Activated T-helper 9 cell treated with anti-CD3 and anti-CD28 coated beads, Interleukin-2, amount 50 U/mL, for 16 hours (primary cell): Measurements from ENCODE around the gene SFT2D1.

Source experiments
- DNase-seq: peaks from one replicate; pipeline ENCODE4 v3.0.0-alpha.2; 2020; ENCODE audit warnings: low read depth

SFT2D1 gene

GRCh38 chr6:166333172-166333995, 9.0 kb downstream of the SFT2D1 start:
- DNase-seq = no peak

- DNase-seq = no peak
These were observed 10.6 kb downstream of the SFT2D1 start for GRCh38 chr6:166331503-166332415.

- no peak for DNase-seq
These were observed 11.7 kb downstream of the SFT2D1 start for GRCh38 chr6:166330612-166331011.

- DNase-seq = no peak
These were observed 16.8 kb downstream of the SFT2D1 start for GRCh38 chr6:166325383-166326042.

GRCh38 chr6:166323395-166323794, 18.9 kb downstream of the SFT2D1 start:
- DNase-seq = no peak

GRCh38 chr6:166318649-166319600, 23.4 kb downstream of the SFT2D1 start:
- DNase-seq = no peak

GRCh38 chr6:166318227-166318626, 24.1 kb downstream of the SFT2D1 start:
- DNase-seq = no peak

- DNase-seq = no peak
These were observed 24.8 kb downstream of the SFT2D1 start for GRCh38 chr6:166317261-166318212.

- DNase-seq = no peak
These were observed 26.9 kb downstream of the SFT2D1 start for GRCh38 chr6:166315436-166315835.

GRCh38 chr6:166314454-166314853, 27.9 kb downstream of the SFT2D1 start:
- DNase-seq = no peak

- DNase-seq = peak; percentile 32
These were observed 28.9 kb downstream of the SFT2D1 start for GRCh38 chr6:166313255-166314070.

GRCh38 chr6:166312832-166313231, 29.5 kb downstream of the SFT2D1 start:
- no peak for DNase-seq

- DNase-seq = no peak
These were observed 31.7 kb downstream of the SFT2D1 start for GRCh38 chr6:166310634-166311033.

GRCh38 chr6:166309977-166310376, 32.4 kb downstream of the SFT2D1 start:
- DNase-seq = no peak

GRCh38 chr6:166308769-166309589, 33.4 kb downstream of the SFT2D1 start:
- no peak for DNase-seq

GRCh38 chr6:166308033-166308768, 34.1 kb downstream of the SFT2D1 start, which contains the start of gene PRR18:
PRR18 (minus strand) TSS chr6:166308392; CDS start chr6:166308142, 250 bp downstream.
- DNase-seq = no peak
